ENCODE measurements around the gene DCTN5. TPM values are rescaled to one million over a fixed set of nuclear protein-coding genes. Genes with fewer than 3 reads are reported as not detected.

Gene DCTN5
- total RNA-seq, 2 donors from 2014 or later, result 38.8 to 63.6 TPM

DNA sequence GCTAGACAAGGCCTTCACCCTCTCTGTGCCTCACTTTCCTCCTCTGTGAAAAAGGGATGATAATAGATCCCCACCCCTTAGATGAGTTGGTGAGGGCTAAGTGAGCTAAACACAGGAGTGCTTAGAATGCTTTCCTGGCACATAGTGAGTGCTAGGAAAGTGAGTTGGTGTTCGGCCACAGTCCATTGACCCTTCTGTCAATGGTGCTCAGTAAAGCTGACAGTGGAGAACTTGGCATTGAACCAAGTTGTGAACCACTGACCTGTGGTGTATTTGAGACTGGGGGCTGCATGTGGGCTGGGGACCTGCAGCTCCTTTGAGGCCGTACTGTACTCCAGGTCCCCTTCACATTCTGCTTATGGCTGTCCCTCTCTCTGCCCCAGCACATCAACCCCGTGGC, 42.2 kb downstream of the DCTN5 start:
- no peaks in the 10 kb centered on the region for H3K27me3 ChIP-seq (replicated peaks; ENCODE audit: insufficient read depth)
- no peaks in the 10 kb centered on the region for H3K4me1 ChIP-seq (replicated peaks)
- TF ChIP-seq, protein P1, sequence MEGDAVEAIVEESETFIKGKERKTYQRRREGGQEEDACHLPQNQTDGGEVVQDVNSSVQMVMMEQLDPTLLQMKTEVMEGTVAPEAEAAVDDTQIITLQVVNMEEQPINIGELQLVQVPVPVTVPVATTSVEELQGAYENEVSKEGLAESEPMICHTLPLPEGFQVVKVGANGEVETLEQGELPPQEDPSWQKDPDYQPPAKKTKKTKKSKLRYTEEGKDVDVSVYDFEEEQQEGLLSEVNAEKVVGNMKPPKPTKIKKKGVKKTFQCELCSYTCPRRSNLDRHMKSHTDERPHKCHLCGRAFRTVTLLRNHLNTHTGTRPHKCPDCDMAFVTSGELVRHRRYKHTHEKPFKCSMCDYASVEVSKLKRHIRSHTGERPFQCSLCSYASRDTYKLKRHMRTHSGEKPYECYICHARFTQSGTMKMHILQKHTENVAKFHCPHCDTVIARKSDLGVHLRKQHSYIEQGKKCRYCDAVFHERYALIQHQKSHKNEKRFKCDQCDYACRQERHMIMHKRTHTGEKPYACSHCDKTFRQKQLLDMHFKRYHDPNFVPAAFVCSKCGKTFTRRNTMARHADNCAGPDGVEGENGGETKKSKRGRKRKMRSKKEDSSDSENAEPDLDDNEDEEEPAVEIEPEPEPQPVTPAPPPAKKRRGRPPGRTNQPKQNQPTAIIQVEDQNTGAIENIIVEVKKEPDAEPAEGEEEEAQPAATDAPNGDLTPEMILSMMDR (IDR thresholded peaks at IDR 0.05), result no peak
- TF ChIP-seq POLR2AphosphoS5 (IDR thresholded peaks at IDR 0.05), result no peak
- no peak overlapping the region for H3K4me3 ChIP-seq
- no peaks in the 10 kb centered on the region for H3K36me3 ChIP-seq
- H3K27ac ChIP-seq, result no peak overlapping the region
- WGBS, result 90% methylated on average over 3 of the region's 3 CpGs
- DNase-seq (ENCODE audit: low spot score), result no peak
- H3K9me3 ChIP-seq, result no peaks in the 10 kb centered on the region
- intact Hi-C loops (cut with DNase I), result no loop called here

DNA sequence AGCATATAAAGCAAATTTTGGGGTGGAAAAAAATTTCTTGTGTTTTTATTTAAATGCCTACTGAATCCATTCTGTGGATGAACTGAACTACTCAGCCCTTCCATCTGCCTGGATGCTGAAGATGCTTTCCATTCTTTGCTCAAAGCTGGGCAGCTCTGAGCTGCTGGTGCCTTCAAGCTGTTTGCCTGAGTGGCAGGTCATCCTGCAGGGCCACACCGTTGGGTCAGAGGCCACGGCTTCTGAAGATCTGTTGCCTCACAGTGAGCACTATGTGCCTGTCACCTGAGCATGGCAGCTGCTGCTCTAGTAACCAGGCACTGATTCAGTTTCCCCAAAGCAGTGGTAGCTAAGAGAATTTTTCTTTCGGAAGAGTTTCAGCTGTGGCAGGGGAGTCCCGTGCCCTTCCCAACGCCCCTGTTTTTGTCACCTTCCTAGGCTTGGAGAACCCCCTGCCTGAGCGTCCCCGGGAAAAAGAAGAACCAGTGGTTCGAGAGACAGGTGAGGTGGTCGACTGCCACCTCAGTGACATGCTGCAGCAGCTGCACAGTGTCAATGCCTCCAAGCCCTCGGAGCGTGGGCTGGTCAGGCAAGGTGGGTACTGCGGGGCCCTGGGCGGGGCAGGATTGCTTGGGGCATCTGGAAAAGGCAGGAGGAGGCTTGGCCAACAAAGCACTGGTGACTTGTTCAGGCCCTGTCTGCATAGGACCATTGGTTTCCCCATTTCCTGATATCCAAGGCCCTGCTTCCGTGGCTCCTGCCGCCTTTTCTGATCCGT, 46.0 kb downstream of the DCTN5 start:
- no peaks in the 10 kb centered on the region for H3K4me1 ChIP-seq (replicated peaks)
- H3K4me3 ChIP-seq, result no peak overlapping the region
- TF ChIP-seq POLR2A (IDR thresholded peaks at IDR 0.05) (no peak), POLR2AphosphoS5 (IDR thresholded peaks at IDR 0.05) (no peak)
- TF ChIP-seq, protein P1 (IDR thresholded peaks at IDR 0.05), result no peak
- peaks cover 0 to 9% of the 10 kb centered on the region in 2 donors for H3K36me3 ChIP-seq
- no peaks in the 10 kb centered on the region for H3K27me3 ChIP-seq (replicated peaks; ENCODE audit: insufficient read depth)
- no peak overlapping the region for H3K27ac ChIP-seq
- 93% methylated on average over 16 of the region's 16 CpGs for WGBS
- no peak for DNase-seq (ENCODE audit: low spot score)
- intact Hi-C loops (cut with DNase I), result no loop called here
- no peaks in the 10 kb centered on the region for H3K9me3 ChIP-seq

DNA sequence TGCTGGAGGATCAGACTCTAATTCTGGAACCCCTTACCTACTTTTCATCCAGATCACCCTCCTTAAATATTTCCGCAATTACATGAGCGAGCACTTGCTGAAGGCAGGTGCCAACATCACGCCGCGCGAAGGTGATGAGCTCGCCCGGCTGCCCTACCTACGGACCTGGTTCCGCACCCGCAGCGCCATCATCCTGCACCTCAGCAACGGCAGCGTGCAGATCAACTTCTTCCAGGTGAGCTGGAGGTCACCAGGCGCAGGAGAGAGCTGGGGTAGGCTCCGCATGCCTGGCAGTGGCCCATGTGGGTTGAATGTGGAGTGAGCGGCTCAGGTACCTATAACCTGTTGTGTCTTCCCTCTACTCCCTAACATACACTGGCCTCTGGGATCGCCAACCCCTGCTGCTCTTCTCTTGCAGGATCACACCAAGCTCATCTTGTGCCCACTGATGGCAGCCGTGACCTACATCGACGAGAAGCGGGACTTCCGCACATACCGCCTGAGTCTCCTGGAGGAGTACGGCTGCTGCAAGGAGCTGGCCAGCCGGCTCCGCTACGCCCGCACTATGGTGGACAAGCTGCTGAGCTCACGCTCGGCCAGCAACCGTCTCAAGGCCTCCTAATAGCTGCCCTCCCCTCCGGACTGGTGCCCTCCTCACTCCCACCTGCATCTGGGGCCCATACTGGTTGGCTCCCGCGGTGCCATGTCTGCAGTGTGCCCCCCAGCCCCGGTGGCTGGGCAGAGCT, 48.3 kb downstream of the DCTN5 start:
- no peak overlapping the region for H3K4me3 ChIP-seq
- TF ChIP-seq POLR2A (IDR thresholded peaks at IDR 0.05), result no peak
- TF ChIP-seq, protein P1 (IDR thresholded peaks at IDR 0.05), result no peak
- TF ChIP-seq POLR2AphosphoS5 (IDR thresholded peaks at IDR 0.05), result no peak
- peaks cover 0 to 9% of the 10 kb centered on the region in 2 donors for H3K36me3 ChIP-seq
- H3K9me3 ChIP-seq, result no peaks in the 10 kb centered on the region
- intact Hi-C loops (cut with DNase I), result no loop called here
- 97% methylated on average over 36 of the region's 36 CpGs for WGBS
- no peaks in the 10 kb centered on the region for H3K27me3 ChIP-seq (replicated peaks; ENCODE audit: insufficient read depth)
- H3K27ac ChIP-seq, result no peak overlapping the region
- DNase-seq (ENCODE audit: low spot score), result no peak
- no peaks in the 10 kb centered on the region for H3K4me1 ChIP-seq (replicated peaks)

DNA sequence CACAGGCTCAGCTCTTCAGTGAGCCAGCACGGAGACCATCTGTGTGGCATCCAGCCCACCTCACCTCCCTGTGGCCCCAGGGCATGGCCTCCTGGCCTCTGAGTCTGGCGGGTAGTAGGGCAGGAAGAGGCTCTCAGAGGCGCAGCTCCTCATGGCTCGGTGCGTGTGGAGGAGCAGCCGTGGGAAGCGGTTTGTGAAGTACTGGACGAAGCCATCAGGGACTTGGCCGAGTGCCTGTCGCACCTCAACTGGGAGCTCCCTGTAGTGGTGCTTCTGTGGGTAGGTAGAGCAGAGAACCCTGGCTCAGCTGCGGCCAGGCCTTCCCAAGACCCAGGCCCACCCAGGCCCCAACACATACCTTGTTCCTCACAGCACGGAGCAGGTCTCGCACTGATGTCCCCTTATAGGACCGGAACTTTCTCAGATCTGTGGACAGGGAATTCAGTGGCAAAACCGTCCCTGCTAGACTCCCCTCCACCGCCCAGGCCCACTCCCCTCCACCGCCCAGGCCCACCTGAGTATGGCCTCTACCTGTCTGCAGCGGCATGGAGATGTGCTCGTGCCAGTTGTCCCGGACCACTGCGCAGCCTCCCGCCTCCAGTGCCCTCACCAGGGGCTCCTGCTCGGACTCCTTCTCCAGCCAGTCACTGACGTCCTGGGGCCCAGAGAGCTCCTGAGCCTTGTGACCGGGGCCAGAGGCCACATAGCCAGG, 49.7 kb downstream of the DCTN5 start:
- no peaks in the 10 kb centered on the region for H3K27me3 ChIP-seq (replicated peaks; ENCODE audit: insufficient read depth)
- no peaks in the 10 kb centered on the region for H3K9me3 ChIP-seq
- H3K4me3 ChIP-seq, result no peak overlapping the region
- DNase-seq (ENCODE audit: low spot score), result no peak
- 91% methylated on average over 25 of the region's 25 CpGs for WGBS
- H3K4me1 ChIP-seq (replicated peaks), result no peaks in the 10 kb centered on the region
- no peak for TF ChIP-seq POLR2A (IDR thresholded peaks at IDR 0.05)
- TF ChIP-seq, protein P1 (IDR thresholded peaks at IDR 0.05), result no peak
- no peak for TF ChIP-seq POLR2AphosphoS5 (IDR thresholded peaks at IDR 0.05)
- no peak overlapping the region for H3K27ac ChIP-seq
- H3K36me3 ChIP-seq, result peaks cover 0 to 9% of the 10 kb centered on the region in 2 donors
- intact Hi-C loops (cut with DNase I), result no loop called here
